Endothelial cell of umbilical vein (primary cell): ENCODE results near the gene CTIF. TPM values are rescaled to one million over a fixed set of nuclear protein-coding genes. Genes with fewer than 3 reads are reported as not detected.

Source experiments
- BruUV-seq: library from RNA; stranded (reverse); fragments of 400-500 nt; replicated peaks from 2 replicates; lab custom pipeline; 2021; lab: Mats Ljungman, UMichigan
- CTCF ChIA-PET: fragments of 300-600, 350-600 bp; sonication (Branson Sonifier 250); formaldehyde crosslinking; loops from one replicate; lab custom pipeline; 2021; ENCODE audit warnings: antibody characterized with exemption, inconsistent platforms; lab: Charles Lee
- POLR2A ChIA-PET: fragments of 300-600, 350-600 bp; sonication (Branson Sonifier 250); formaldehyde crosslinking; loops from one replicate; lab custom pipeline; 2021; ENCODE audit warnings: antibody characterized with exemption, inconsistent platforms; lab: Charles Lee
- DNase-seq: peaks from one replicate; pipeline ENCODE4 v3.0.0-alpha.2; 2011; ENCODE audit warnings: low read depth, low spot score
- FAIRE-seq: peaks from 2 replicates; lab custom pipeline; 2011; peaks lifted over from hg19 to GRCh38; lab: Jason Lieb, UNC
- H2AFZ ChIP-seq: 2 replicates; pipeline ENCODE4 v1.6.0; 2012; ENCODE audit warnings: low read depth, low read length, control low read depth, inconsistent platforms
- H3K27ac ChIP-seq: 2 replicates; pipeline ENCODE4 v1.5.1; 2011; ENCODE audit warnings: low read depth, mild to moderate bottlenecking, control low read depth, low read length, moderate library complexity; ENCODE audit not compliant: insufficient read depth
- H3K27me3 ChIP-seq, 2 experiments: 2 replicates each; pipeline versions ENCODE4 v1.6.0 to v1.6.1; 2011; ENCODE audit warnings: low read length in 2 of 2, mixed read lengths in 1 of 2; ENCODE audit not compliant: control insufficient read depth in 2 of 2, insufficient read depth in 2 of 2
- H3K36me3 ChIP-seq, 2 experiments: 2 replicates in 1 of 2; 3 replicates in 1 of 2; pipeline ENCODE4 v1.5.1; 2011; ENCODE audit warnings: low read length in 2 of 2, mild to moderate bottlenecking in 1 of 2, moderate library complexity in 1 of 2; ENCODE audit not compliant: control insufficient read depth in 2 of 2, insufficient read depth in 2 of 2; ENCODE audit errors: extremely low read depth in 1 of 2
- H3K4me1 ChIP-seq: 3 replicates; pipeline ENCODE4 v1.5.1; 2011; ENCODE audit warnings: mild to moderate bottlenecking, low read length; ENCODE audit not compliant: control insufficient read depth, insufficient read depth; ENCODE audit errors: extremely low read depth
- H3K4me2 ChIP-seq: 2 replicates; pipeline ENCODE4 v1.6.1; 2011; ENCODE audit warnings: low read length, control low read depth, mixed read lengths; ENCODE audit not compliant: insufficient read depth
- H3K4me3 ChIP-seq, 3 experiments: fragments of 200-600 bp in 1 of 3; sonication (generic), shearing (Covaris generic) in 1 of 3; replicated peaks in 1 of 3; 2 replicates each; pipeline ENCODE4 v1.5.1; 2011 to 2016; ENCODE audit warnings: control low read depth in 3 of 3, low read length in 3 of 3, mild to moderate bottlenecking in 2 of 3, inconsistent platforms in 1 of 3, low read depth in 1 of 3, moderate library complexity in 1 of 3; ENCODE audit not compliant: insufficient read depth in 1 of 3
- H3K79me2 ChIP-seq: 2 replicates; pipeline ENCODE4 v1.6.0; 2012; ENCODE audit warnings: low read length, inconsistent platforms; ENCODE audit not compliant: control insufficient read depth, insufficient read depth
- H3K9ac ChIP-seq: replicated peaks from 2 replicates; pipeline ENCODE3; 2011; ENCODE audit warnings: low read length, control low read depth; ENCODE audit not compliant: insufficient read depth; ENCODE audit errors: extremely low read depth
- H3K9me1 ChIP-seq: replicated peaks from 3 replicates; pipeline ENCODE4 v1.6.0; 2011; ENCODE audit warnings: mild to moderate bottlenecking, low read length; ENCODE audit not compliant: control insufficient read depth, insufficient read depth; ENCODE audit errors: extremely low read depth
- H3K9me3 ChIP-seq: replicated peaks from 2 replicates; pipeline ENCODE4 v1.5.1; 2012; ENCODE audit warnings: low read length, inconsistent platforms; ENCODE audit not compliant: control insufficient read depth, insufficient read depth
- H4K20me1 ChIP-seq: replicated peaks from 2 replicates; pipeline ENCODE3; 2011; ENCODE audit warnings: mild to moderate bottlenecking, low read length; ENCODE audit not compliant: control insufficient read depth, insufficient read depth; ENCODE audit errors: extremely low read depth
- EZH2 ChIP-seq: IDR thresholded peaks from 2 replicates; pipeline ENCODE4 v1.6.1; 2012; ENCODE audit warnings: borderline replicate concordance, low read depth, mild to moderate bottlenecking, moderate library complexity, low read length, inconsistent platforms; ENCODE audit not compliant: severe bottlenecking
- FOS ChIP-seq: IDR thresholded peaks from 2 replicates; pipeline ENCODE4 v1.6.1; 2011; ENCODE audit warnings: mild to moderate bottlenecking, low read length, moderate library complexity, borderline replicate concordance; ENCODE audit not compliant: insufficient read depth
- GATA2 ChIP-seq: IDR thresholded peaks from 2 replicates; pipeline ENCODE4 v1.7.0; 2011; ENCODE audit warnings: low read depth, mild to moderate bottlenecking, moderate library complexity, mixed read lengths, low read length; ENCODE audit not compliant: insufficient read length, insufficient read depth
- JUN ChIP-seq: IDR thresholded peaks from 2 replicates; pipeline ENCODE4 v1.6.1; 2011; ENCODE audit warnings: borderline replicate concordance, low read depth; ENCODE audit not compliant: insufficient read length, insufficient read depth
- MYC ChIP-seq: IDR thresholded peaks from one replicate; pipeline ENCODE4 v1.6.1; 2011; ENCODE audit warnings: mild to moderate bottlenecking, low read depth, low read length
- POLR2A ChIP-seq: IDR thresholded peaks from 2 replicates; pipeline ENCODE4 v1.6.1; 2012; ENCODE audit warnings: low read depth, mild to moderate bottlenecking, control low read depth, low read length
- POLR2AphosphoS5 ChIP-seq: IDR thresholded peaks from 2 replicates; pipeline ENCODE4 v1.6.1; 2012; ENCODE audit warnings: low read depth, mild to moderate bottlenecking, control low read depth, low read length, moderate library complexity; ENCODE audit not compliant: insufficient read depth
- dilution Hi-C: fragments of 300-500 bp; cut with MboI; formaldehyde crosslinking; loops from one replicate; pipeline ENCODE4 v1.15.0; 2019; ENCODE audit warnings: low sequenced_read_pairs; ENCODE audit not compliant: extremely low pct_ligation_motif_present
- intact Hi-C: fragments of 100-400 bp; cut with micrococcal nuclease; formaldehyde crosslinking; loops from one replicate; pipeline ENCODE4 v1.10.0; 2022
- polyA plus RNA-seq, 4 experiments: library from polyadenylated mRNA; depleted of rRNA in 3 of 4; stranded (reverse) in 3 of 4; unstranded in 1 of 4; fragments of >200 nt; gene quantifications; 2 replicates each; pipeline versions ENCODE4 v1.2.1 to v1.2.3, GENCODE V29; 2011 to 2012; ENCODE audit warnings: missing spikeins in 1 of 4
- total RNA-seq: library from RNA; stranded (reverse); gene quantifications from 2 replicates; pipeline ENCODE4 v1.2.3, GENCODE V29; 2021
- TF ChIP-seq, protein P1 (sequence below), 2 donors: IDR thresholded peaks; 1 replicate in 1 of 2; 2 replicates in 1 of 2; pipeline ENCODE4 v1.5.1; 2011; ENCODE audit warnings: low read length in 2 of 2, mild to moderate bottlenecking in 2 of 2, moderate library complexity in 2 of 2, control low read depth in 1 of 2, inconsistent platforms in 1 of 2, low read depth in 1 of 2; ENCODE audit not compliant: insufficient read depth in 1 of 2; ENCODE audit errors: extremely low read depth in 1 of 2
- TF ChIP-seq, protein P2 (sequence below): IDR thresholded peaks from 2 replicates; pipeline ENCODE4 v1.6.1; 2011; ENCODE audit not compliant: insufficient read depth, insufficient read length

Gene CTIF
- total and polyA plus RNA-seq, 2 donors (not counting 3 experiments of a cell fraction or from before 2014, with no cell fraction given), result 20.9 to 57.7 TPM

DNA sequence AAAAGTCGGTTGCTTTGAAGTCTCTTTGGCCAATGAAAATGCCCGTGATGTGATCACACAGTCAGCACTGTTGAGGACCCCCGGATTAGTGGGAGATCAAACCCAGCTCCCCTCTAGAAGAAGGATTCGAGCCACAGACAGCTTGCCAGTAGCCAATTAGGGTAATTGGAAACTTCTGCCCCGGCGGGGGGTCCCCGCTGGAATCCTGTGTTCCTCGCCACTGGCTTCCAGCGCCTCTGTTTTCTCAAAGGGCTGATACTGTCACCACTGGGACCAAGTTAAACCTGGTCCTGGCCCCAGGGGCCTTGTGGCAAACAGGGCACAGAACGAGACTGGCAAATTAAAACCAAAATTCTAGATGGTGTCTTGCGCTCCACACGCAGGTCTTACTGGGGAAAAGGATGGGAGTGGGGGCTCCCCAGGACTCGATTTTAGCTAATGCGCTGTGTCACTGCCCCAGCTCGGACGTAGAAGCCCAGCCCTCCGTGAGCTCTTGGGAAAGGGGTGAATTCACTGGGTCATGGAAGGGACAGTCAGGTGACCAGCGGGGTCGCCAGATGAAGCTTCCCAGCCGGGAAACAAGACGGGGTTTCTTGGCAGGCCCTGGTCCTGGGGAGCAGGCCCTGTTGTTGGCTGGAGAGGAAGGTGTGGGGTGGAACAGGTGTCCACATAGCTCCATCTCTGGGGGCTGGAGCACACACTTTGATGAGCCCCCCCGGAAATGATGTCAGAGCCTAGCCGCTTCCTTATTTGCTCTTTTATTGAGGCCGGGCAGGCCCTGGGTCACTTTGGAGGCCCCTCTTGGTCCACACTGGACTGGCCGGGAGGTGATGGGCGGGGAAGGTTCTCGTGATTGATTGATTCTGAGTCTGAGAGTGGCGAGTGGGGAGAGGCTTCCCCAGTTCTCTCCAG is 321.7 kb downstream of the CTIF start:
- no peak overlapping the region for H3K4me2 ChIP-seq
- no TSS peak for BruUV-seq
- CTCF ChIA-PET, result interaction anchor here (1.2 to 1.6 kb wide), 4 partner anchors 9 to 84 kb away, joined by 3 read pairs; no protein-coding TSS in a partner anchor

More for the DNA sequence above, 321.7 kb downstream of the CTIF start:
- FAIRE-seq (no peak), DNase-seq (no peak)
- dilution Hi-C loops, result no loop called here
- intact Hi-C loops, result no loop called here
- no peaks in the 10 kb centered on the region for H3K9me1 ChIP-seq
- no peaks in the 10 kb centered on the region for H3K27me3 ChIP-seq
- POLR2A ChIA-PET, result no interaction called here
- H4K20me1 ChIP-seq, result no peaks in the 10 kb centered on the region
- H3K4me1 ChIP-seq, result no peaks in the 10 kb centered on the region
- H3K79me2 ChIP-seq, result no peaks in the 10 kb centered on the region
- no peak overlapping the region for H3K9ac ChIP-seq
- peaks cover 0 to 10% of the 10 kb centered on the region in 2 experiments for H3K36me3 ChIP-seq
- no peaks in the 10 kb centered on the region for H3K9me3 ChIP-seq
- TF ChIP-seq GATA2 (no peak), FOS (no peak), MYC (no peak), POLR2AphosphoS5 (no peak), POLR2A (no peak), EZH2 (no peak), JUN (no peak)
- TF ChIP-seq, protein P1, sequence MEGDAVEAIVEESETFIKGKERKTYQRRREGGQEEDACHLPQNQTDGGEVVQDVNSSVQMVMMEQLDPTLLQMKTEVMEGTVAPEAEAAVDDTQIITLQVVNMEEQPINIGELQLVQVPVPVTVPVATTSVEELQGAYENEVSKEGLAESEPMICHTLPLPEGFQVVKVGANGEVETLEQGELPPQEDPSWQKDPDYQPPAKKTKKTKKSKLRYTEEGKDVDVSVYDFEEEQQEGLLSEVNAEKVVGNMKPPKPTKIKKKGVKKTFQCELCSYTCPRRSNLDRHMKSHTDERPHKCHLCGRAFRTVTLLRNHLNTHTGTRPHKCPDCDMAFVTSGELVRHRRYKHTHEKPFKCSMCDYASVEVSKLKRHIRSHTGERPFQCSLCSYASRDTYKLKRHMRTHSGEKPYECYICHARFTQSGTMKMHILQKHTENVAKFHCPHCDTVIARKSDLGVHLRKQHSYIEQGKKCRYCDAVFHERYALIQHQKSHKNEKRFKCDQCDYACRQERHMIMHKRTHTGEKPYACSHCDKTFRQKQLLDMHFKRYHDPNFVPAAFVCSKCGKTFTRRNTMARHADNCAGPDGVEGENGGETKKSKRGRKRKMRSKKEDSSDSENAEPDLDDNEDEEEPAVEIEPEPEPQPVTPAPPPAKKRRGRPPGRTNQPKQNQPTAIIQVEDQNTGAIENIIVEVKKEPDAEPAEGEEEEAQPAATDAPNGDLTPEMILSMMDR (IDR thresholded peaks at IDR 0.05; ENCODE audit: extremely low read depth in 1 of 2, insufficient read depth in 1 of 2, low read depth in 1 of 2, low read length in 2 of 2), result no peak
- TF ChIP-seq, protein P2, sequence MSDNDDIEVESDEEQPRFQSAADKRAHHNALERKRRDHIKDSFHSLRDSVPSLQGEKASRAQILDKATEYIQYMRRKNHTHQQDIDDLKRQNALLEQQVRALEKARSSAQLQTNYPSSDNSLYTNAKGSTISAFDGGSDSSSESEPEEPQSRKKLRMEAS, result no peak
- no peak overlapping the region for H3K27ac ChIP-seq
- H3K4me3 ChIP-seq, result no peak overlapping the region
- no peak overlapping the region for H2AFZ ChIP-seq
